ENCODE measurements around the gene BCR.

The BCR gene

GRCh38 chr22:23150762-23151161, 29.5 kb upstream of the BCR start:
- no peak for DNase-seq (ENCODE audit: low read depth in 1 of 2, low spot score in 1 of 2)

GRCh38 chr22:23151827-23152226, 28.5 kb upstream of the BCR start:
- DNase-seq (ENCODE audit: low read depth in 1 of 2, low spot score in 1 of 2): no peak

- DNase-seq (ENCODE audit: low read depth in 1 of 2, low spot score in 1 of 2): no peak
Observed at GRCh38 chr22:23152238-23153114, 27.8 kb upstream of the BCR start.

GRCh38 chr22:23153994-23154393, 26.3 kb upstream of the BCR start:
- DNase-seq (ENCODE audit: low read depth in 1 of 2, low spot score in 1 of 2): no peak

GRCh38 chr22:23154461-23154860, 25.8 kb upstream of the BCR start:
- DNase-seq (ENCODE audit: low read depth in 1 of 2, low spot score in 1 of 2): no peak

- no peak for DNase-seq (ENCODE audit: low read depth in 1 of 2, low spot score in 1 of 2)
Observed at GRCh38 chr22:23155143-23155542, 25.2 kb upstream of the BCR start.

- DNase-seq (ENCODE audit: low read depth in 1 of 2, low spot score in 1 of 2): no peak
Observed at GRCh38 chr22:23155831-23156230, 24.5 kb upstream of the BCR start.

- no peak for DNase-seq (ENCODE audit: low read depth in 1 of 2, low spot score in 1 of 2)
Observed at GRCh38 chr22:23156286-23156685, 24.0 kb upstream of the BCR start.

GRCh38 chr22:23157560-23158515, 22.5 kb upstream of the BCR start:
- no peak for DNase-seq (ENCODE audit: low read depth in 1 of 2, low spot score in 1 of 2)

- no peak for DNase-seq (ENCODE audit: low read depth in 1 of 2, low spot score in 1 of 2)
Observed at GRCh38 chr22:23158516-23159290, 21.6 kb upstream of the BCR start.

- no peak for DNase-seq (ENCODE audit: low read depth in 1 of 2, low spot score in 1 of 2)
Observed at GRCh38 chr22:23159291-23159630, 21.0 kb upstream of the BCR start.

- no peak for DNase-seq (ENCODE audit: low read depth in 1 of 2, low spot score in 1 of 2)
Observed at GRCh38 chr22:23161029-23161428, 19.3 kb upstream of the BCR start.

- DNase-seq (ENCODE audit: low read depth in 1 of 2, low spot score in 1 of 2): no peak
Observed at GRCh38 chr22:23161574-23161973, 18.7 kb upstream of the BCR start.

GRCh38 chr22:23163665-23164064, 16.6 kb upstream of the BCR start:
- no peak for DNase-seq (ENCODE audit: low read depth in 1 of 2, low spot score in 1 of 2)

- DNase-seq (ENCODE audit: low read depth in 1 of 2, low spot score in 1 of 2): no peak
Observed at GRCh38 chr22:23164091-23164490, 16.2 kb upstream of the BCR start.

- DNase-seq (ENCODE audit: low read depth in 1 of 2, low spot score in 1 of 2): no peak
Observed at GRCh38 chr22:23166042-23166831, 14.1 kb upstream of the BCR start.

GRCh38 chr22:23166841-23167616, 13.3 kb upstream of the BCR start:
- no peak for DNase-seq (ENCODE audit: low read depth in 1 of 2, low spot score in 1 of 2)

GRCh38 chr22:23168391-23169042, 11.8 kb upstream of the BCR start:
- no peak for DNase-seq (ENCODE audit: low read depth in 1 of 2, low spot score in 1 of 2)

GRCh38 chr22:23169043-23169406, 11.3 kb upstream of the BCR start:
- DNase-seq (ENCODE audit: low read depth in 1 of 2, low spot score in 1 of 2): no peak

Data from activated T-helper 1 cell treated with anti-CD3 and anti-CD28 coated beads, Interleukin-2, amount 50 U/mL, for 16 hours (primary cell).